HepG2 (cell line): ENCODE data around the gene CDH23. TPM values are rescaled to one million over a fixed set of nuclear protein-coding genes. Genes with fewer than 3 reads are reported as not detected.

ENCODE experiments used
- ATAC-seq: fragments of 200-7000 bp; cut with Tn5 transposase; 3 replicates; pipeline ENCODE4 v1.9.1; 2020; ENCODE audit warnings: mild to moderate bottlenecking, moderate library complexity
- BruUV-seq: library from RNA; stranded (reverse); fragments of 400-500 nt; replicated peaks from 2 replicates; lab custom pipeline; 2021; lab: Mats Ljungman, UMichigan
- CTCF ChIA-PET: fragments of 300-600 bp; formaldehyde crosslinking; extraction: SDS; loops from one replicate; lab custom pipeline; 2021; ENCODE audit warnings: low total read pairs, inconsistent platforms, low intra/inter-chr PET ratio; lab: Yijun Ruan, JAX
- POLR2A ChIA-PET: fragments of 350-600 bp; sonication (Branson Sonifier 250); formaldehyde crosslinking; loops from one replicate; lab custom pipeline; 2020; ENCODE audit warnings: antibody characterized with exemption, inconsistent platforms; lab: Yijun Ruan, JAX
- DNase-seq: peaks from one replicate; pipeline ENCODE4 v3.0.0-alpha.2; 2015; ENCODE audit warnings: low spot score
- FAIRE-seq: peaks from 3 replicates; lab custom pipeline; 2011; peaks lifted over from hg19 to GRCh38; lab: Jason Lieb, UNC
- H2AFZ ChIP-seq: one replicate; pipeline ENCODE4 v1.6.1; 2011; ENCODE audit warnings: low read length, inconsistent platforms
- H3K27ac ChIP-seq: fragments of 300-600 bp; 3 replicates; pipeline ENCODE4 v1.8.0; 2011; ENCODE audit warnings: mixed run types, mild to moderate bottlenecking, mixed read lengths, low read length, inconsistent platforms; ENCODE audit not compliant: insufficient read depth; ENCODE audit errors: extremely low read length
- H3K27me3 ChIP-seq, 2 experiments: fragments of 200-600 bp in 1 of 2; 2 replicates in 1 of 2; 3 replicates in 1 of 2; pipeline versions ENCODE4 v1.6.0 to v1.8.0; 2011; ENCODE audit warnings: low read length in 2 of 2, mild to moderate bottlenecking in 2 of 2, moderate library complexity in 2 of 2, inconsistent platforms in 1 of 2; ENCODE audit not compliant: insufficient read depth in 2 of 2, control insufficient read depth in 1 of 2
- H3K36me3 ChIP-seq, 2 experiments: fragments of 200-600 bp in 1 of 2; replicated peaks in 1 of 2; 2 replicates in 1 of 2; 3 replicates in 1 of 2; pipeline versions ENCODE4 v1.5.1 to v1.8.0; 2011; ENCODE audit warnings: low read length in 2 of 2, inconsistent platforms in 1 of 2; ENCODE audit not compliant: insufficient read depth in 2 of 2, control insufficient read depth in 1 of 2
- H3K4me1 ChIP-seq: 2 replicates; pipeline ENCODE4 v1.5.1; 2012; ENCODE audit warnings: low read length, inconsistent platforms; ENCODE audit not compliant: insufficient read depth
- H3K4me2 ChIP-seq: 2 replicates; pipeline ENCODE4 v1.6.0; 2011; ENCODE audit warnings: low read depth, low read length, inconsistent platforms
- H3K4me3 ChIP-seq, 3 experiments: fragments of 200-600 bp in 1 of 3; sonication (generic), shearing (Covaris generic) in 1 of 3; replicated peaks in 1 of 3; 2 replicates each; pipeline ENCODE4 v1.5.1; 2011 to 2016; ENCODE audit warnings: low read length in 3 of 3, inconsistent platforms in 2 of 3, low read depth in 2 of 3, mild to moderate bottlenecking in 2 of 3, control low read depth in 1 of 3, mixed read lengths in 1 of 3; ENCODE audit not compliant: insufficient read depth in 1 of 3
- H3K79me2 ChIP-seq: one replicate; pipeline ENCODE4 v1.6.1; 2011; ENCODE audit warnings: low read length, inconsistent platforms; ENCODE audit not compliant: insufficient read depth
- H3K9ac ChIP-seq: 2 replicates; pipeline ENCODE4 v1.6.0; 2011; ENCODE audit warnings: mild to moderate bottlenecking, low read depth, low read length, inconsistent platforms; ENCODE audit not compliant: insufficient read depth
- H3K9me3 ChIP-seq: 2 replicates; pipeline ENCODE4 v1.5.1; 2012; ENCODE audit warnings: mild to moderate bottlenecking, low read length
- H4K20me1 ChIP-seq: 2 replicates; pipeline ENCODE4 v1.6.0; 2011; ENCODE audit warnings: inconsistent platforms, mild to moderate bottlenecking, low read length, moderate library complexity; ENCODE audit not compliant: insufficient read depth
- BCL6 ChIP-seq: IDR thresholded peaks from 2 replicates; pipeline ENCODE4 v1.6.1; 2016; ENCODE audit warnings: missing genetic modification reagents, missing compliant biosample characterization
- ESRRA ChIP-seq: sonication (generic); formaldehyde crosslinking; IDR thresholded peaks from 2 replicates; pipeline ENCODE4 v1.5.1; 2020; ENCODE audit warnings: mild to moderate bottlenecking, low read depth, missing genetic modification reagents
- HES4 ChIP-seq: sonication (generic); formaldehyde crosslinking; IDR thresholded peaks from 2 replicates; pipeline ENCODE4 v1.9.0; 2021; ENCODE audit warnings: mild to moderate bottlenecking, missing genetic modification reagents, borderline replicate concordance
- HOXA5 ChIP-seq: sonication (generic); formaldehyde crosslinking; IDR thresholded peaks from 2 replicates; pipeline ENCODE4 v1.4.0; 2020; ENCODE audit warnings: missing genetic modification reagents
- JUN ChIP-seq: sonication (generic); formaldehyde crosslinking; IDR thresholded peaks from 2 replicates; pipeline ENCODE4 v1.4.0; 2020; ENCODE audit warnings: mild to moderate bottlenecking, missing genetic modification reagents
- KLF11 ChIP-seq: IDR thresholded peaks from 2 replicates; pipeline ENCODE4 v1.6.1; 2016; ENCODE audit warnings: missing compliant biosample characterization
- NFRKB ChIP-seq: fragments of 450-650 bp; IDR thresholded peaks from 2 replicates; pipeline ENCODE4 v1.6.1; 2017
- NR3C1 ChIP-seq: sonication (generic); formaldehyde crosslinking; IDR thresholded peaks from 2 replicates; pipeline ENCODE4 v1.4.0; 2020; ENCODE audit warnings: missing genetic modification reagents
- PPARG ChIP-seq: conservative IDR thresholded peaks from 2 replicates; pipeline ENCODE4 v1.6.1; 2016; ENCODE audit warnings: missing biosample characterization, missing genetic modification reagents
- TCF7 ChIP-seq: sonication (generic); IDR thresholded peaks from 2 replicates; pipeline ENCODE4 v1.6.1; 2016; ENCODE audit warnings: antibody characterized with exemption, low read depth
- ZBTB20 ChIP-seq: sonication (generic); formaldehyde crosslinking; IDR thresholded peaks from 2 replicates; pipeline ENCODE4 v1.8.1; 2023; ENCODE audit warnings: missing genetic modification reagents, low read depth, mild to moderate bottlenecking, borderline replicate concordance
- ZNF205 ChIP-seq: IDR thresholded peaks from 2 replicates; pipeline ENCODE4 v1.6.1; 2018; ENCODE audit warnings: missing biosample characterization, missing genetic modification reagents
- ZNF274 ChIP-seq: sonication (generic); formaldehyde crosslinking; IDR thresholded peaks from 2 replicates; pipeline ENCODE4 v1.5.1; 2020; ENCODE audit warnings: mild to moderate bottlenecking, missing genetic modification reagents
- ZNF768 ChIP-seq: sonication (generic); formaldehyde crosslinking; IDR thresholded peaks from 2 replicates; pipeline ENCODE4 v1.4.0; 2020; ENCODE audit warnings: missing genetic modification reagents
- WGBS: methylation state at CpG from one replicate; pipeline ENCODE4 v1.1.6; 2017; ENCODE audit warnings: low lambda C conversion rate; 5-methylcytosine and 5-hydroxymethylcytosine counted together
- in situ Hi-C: cut with HindIII; loops from 2 replicates; pipeline ENCODE4 v1.10.0; 2017; ENCODE audit warnings: low pct_unique_long_range_greater_than_20kb; ENCODE audit not compliant: extremely low pct_ligation_motif_present
- intact Hi-C: fragments of 100-400 bp; cut with micrococcal nuclease; formaldehyde crosslinking; loops from one replicate; pipeline ENCODE4 v1.10.0; 2022; ENCODE audit not compliant: unreplicated experiment
- polyA plus RNA-seq, 8 experiments: library from polyadenylated mRNA; depleted of rRNA in 3 of 8; stranded (reverse) in 7 of 8; unstranded in 1 of 8; fragments of >200 nt; fragmentation: Illumina TruSeq in 4 of 8; extraction: Trizol in 4 of 8; gene quantifications; 2 replicates each; pipeline versions ENCODE4 v1.2.1 to v1.2.3, GENCODE V29; 2011 to 2016; ENCODE audit warnings: low read depth in 4 of 8, missing spikeins in 1 of 8, mixed read lengths in 1 of 8; ENCODE audit not compliant: insufficient read depth in 1 of 8
- total RNA-seq, 5 experiments: library from RNA; depleted of rRNA; stranded (reverse); fragments of >200 nt; fragmentation: Illumina TruSeq; extraction: Trizol; gene quantifications; 2 replicates each; pipeline ENCODE4 v1.2.3, GENCODE V29; 2016; ENCODE audit warnings: low read depth in 1 of 5
- TF ChIP-seq, protein P1 (sequence below): sonication (generic); formaldehyde crosslinking; IDR thresholded peaks from 2 replicates; pipeline ENCODE4 v1.5.0; 2020; ENCODE audit warnings: missing genetic modification reagents
- TF ChIP-seq, protein P2 (sequence below): sonication (generic); formaldehyde crosslinking; IDR thresholded peaks from 2 replicates; pipeline ENCODE4 v1.4.0; 2020; ENCODE audit warnings: missing genetic modification reagents, borderline replicate concordance

CDH23 gene
- total and polyA plus RNA-seq, 2 of the 13 experiments (the other 11 are each of a cell fraction or from before 2014, with no cell fraction given), result 0.13 TPM; not detected in 1

GRCh38 chr10:71389768-71390460 lies 6.8 kb upstream of the CDH23 start:
- TF ChIP-seq JUN (no peak), ZNF768 (CRISPR knock-in tag) (peak; percentile 63; the same call in 1 of the 2 replicates), ZNF274 (CRISPR knock-in tag) (no peak), NR3C1 (CRISPR knock-in tag) (no peak)
- TF ChIP-seq, protein P1, sequence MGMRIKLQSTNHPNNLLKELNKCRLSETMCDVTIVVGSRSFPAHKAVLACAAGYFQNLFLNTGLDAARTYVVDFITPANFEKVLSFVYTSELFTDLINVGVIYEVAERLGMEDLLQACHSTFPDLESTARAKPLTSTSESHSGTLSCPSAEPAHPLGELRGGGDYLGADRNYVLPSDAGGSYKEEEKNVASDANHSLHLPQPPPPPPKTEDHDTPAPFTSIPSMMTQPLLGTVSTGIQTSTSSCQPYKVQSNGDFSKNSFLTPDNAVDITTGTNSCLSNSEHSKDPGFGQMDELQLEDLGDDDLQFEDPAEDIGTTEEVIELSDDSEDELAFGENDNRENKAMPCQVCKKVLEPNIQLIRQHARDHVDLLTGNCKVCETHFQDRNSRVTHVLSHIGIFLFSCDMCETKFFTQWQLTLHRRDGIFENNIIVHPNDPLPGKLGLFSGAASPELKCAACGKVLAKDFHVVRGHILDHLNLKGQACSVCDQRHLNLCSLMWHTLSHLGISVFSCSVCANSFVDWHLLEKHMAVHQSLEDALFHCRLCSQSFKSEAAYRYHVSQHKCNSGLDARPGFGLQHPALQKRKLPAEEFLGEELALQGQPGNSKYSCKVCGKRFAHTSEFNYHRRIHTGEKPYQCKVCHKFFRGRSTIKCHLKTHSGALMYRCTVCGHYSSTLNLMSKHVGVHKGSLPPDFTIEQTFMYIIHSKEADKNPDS (CRISPR knock-in tag), result no peak
- Histone ChIP-seq H3K79me2 (no peaks in the 10 kb centered on the region), H3K4me3 (no peak overlapping the region), H3K9ac (no peak overlapping the region), H3K27me3 (peaks cover 0 to 14% of the 10 kb centered on the region in 2 experiments; a peak in 4 of 5 replicates), H3K27ac (no peak overlapping the region), H4K20me1 (no peaks in the 10 kb centered on the region), H3K4me1 (peaks cover 19% of the 10 kb centered on the region), H3K9me3 (no peaks in the 10 kb centered on the region), H2AFZ (no peak overlapping the region), H3K36me3 (no peaks in the 10 kb centered on the region), H3K4me2 (no peak overlapping the region)
- 64% methylated on average over 13 of the region's 14 CpGs for WGBS
- ChIA-PET POLR2A (no interaction called here), CTCF (no interaction called here)
- in situ Hi-C loops (loop anchor here (10.0 kb wide), 1 partner anchor 175 kb away; no protein-coding TSS in a partner anchor), intact Hi-C loops (no loop called here)
- FAIRE-seq, result no peak
- BruUV-seq, result no TSS peak
- DNase-seq, result no peak
- ATAC-seq, result no peak

DNA sequence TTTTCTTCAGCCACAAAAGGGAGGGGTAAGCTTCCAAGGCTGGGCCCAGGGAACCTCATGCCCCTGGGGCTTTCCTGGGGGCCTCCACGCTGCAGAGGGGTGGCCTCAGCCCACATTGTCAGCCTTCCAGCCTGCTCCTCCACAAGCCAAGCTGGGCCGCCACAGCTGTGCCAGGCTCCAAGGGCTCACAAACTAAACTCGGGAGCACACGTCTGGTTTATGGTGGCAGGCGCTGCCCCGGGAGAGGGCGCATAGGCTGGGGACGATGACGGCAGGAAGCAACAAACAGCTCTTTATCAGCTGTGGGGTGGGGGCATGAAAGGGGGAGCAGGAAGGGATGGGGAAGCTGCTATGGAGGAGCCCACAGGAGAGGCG lies 6.3 kb upstream of the CDH23 start:
- H3K36me3 ChIP-seq, result no peaks in the 10 kb centered on the region
- H3K9ac ChIP-seq, result no peak overlapping the region
- peaks cover 0 to 19% of the 10 kb centered on the region in 2 experiments; a peak in 4 of 5 replicates for H3K27me3 ChIP-seq
- H3K4me2 ChIP-seq, result no peak overlapping the region
- no TSS peak for BruUV-seq
- intact Hi-C loops (no loop called here), in situ Hi-C loops (no loop called here)
- no peak for ATAC-seq
- ChIA-PET CTCF (no interaction called here), POLR2A (no interaction called here)
- no peaks in the 10 kb centered on the region for H4K20me1 ChIP-seq
- H2AFZ ChIP-seq, result no peak overlapping the region
- H3K9me3 ChIP-seq, result no peaks in the 10 kb centered on the region
- WGBS, result 52% methylated on average over 10 of the region's 10 CpGs
- no peak for DNase-seq
- no peak overlapping the region for H3K4me3 ChIP-seq
- H3K27ac ChIP-seq, result no peak overlapping the region
- no peaks in the 10 kb centered on the region for H3K79me2 ChIP-seq
- H3K4me1 ChIP-seq, result peaks cover 19% of the 10 kb centered on the region
- FAIRE-seq, result no peak
- no peak for TF ChIP-seq HES4
- no peak for TF ChIP-seq NFRKB
- no peak for TF ChIP-seq HOXA5
- no peak for TF ChIP-seq BCL6 (CRISPR knock-in tag)
- no peak for TF ChIP-seq TCF7
- no peak for TF ChIP-seq ESRRA (CRISPR knock-in tag)
- no peak for TF ChIP-seq PPARG
- no peak for TF ChIP-seq KLF11 (CRISPR knock-in tag)
- no peak for TF ChIP-seq ZNF205 (CRISPR knock-in tag)
- no peak for TF ChIP-seq ZBTB20 (CRISPR knock-in tag)
- TF ChIP-seq, protein P2, sequence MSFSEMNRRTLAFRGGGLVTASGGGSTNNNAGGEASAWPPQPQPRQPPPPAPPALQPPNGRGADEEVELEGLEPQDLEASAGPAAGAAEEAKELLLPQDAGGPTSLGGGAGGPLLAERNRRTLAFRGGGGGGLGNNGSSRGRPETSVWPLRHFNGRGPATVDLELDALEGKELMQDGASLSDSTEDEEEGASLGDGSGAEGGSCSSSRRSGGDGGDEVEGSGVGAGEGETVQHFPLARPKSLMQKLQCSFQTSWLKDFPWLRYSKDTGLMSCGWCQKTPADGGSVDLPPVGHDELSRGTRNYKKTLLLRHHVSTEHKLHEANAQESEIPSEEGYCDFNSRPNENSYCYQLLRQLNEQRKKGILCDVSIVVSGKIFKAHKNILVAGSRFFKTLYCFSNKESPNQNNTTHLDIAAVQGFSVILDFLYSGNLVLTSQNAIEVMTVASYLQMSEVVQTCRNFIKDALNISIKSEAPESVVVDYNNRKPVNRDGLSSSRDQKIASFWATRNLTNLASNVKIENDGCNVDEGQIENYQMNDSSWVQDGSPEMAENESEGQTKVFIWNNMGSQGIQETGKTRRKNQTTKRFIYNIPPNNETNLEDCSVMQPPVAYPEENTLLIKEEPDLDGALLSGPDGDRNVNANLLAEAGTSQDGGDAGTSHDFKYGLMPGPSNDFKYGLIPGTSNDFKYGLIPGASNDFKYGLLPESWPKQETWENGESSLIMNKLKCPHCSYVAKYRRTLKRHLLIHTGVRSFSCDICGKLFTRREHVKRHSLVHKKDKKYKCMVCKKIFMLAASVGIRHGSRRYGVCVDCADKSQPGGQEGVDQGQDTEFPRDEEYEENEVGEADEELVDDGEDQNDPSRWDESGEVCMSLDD (CRISPR knock-in tag), result no peak
